HG02678 (cell line): ENCODE data around the gene KIAA0408.
"Not testable (repeated sequence)": the region's sequence is repeated elsewhere in the genome, so short reads cannot be mapped to it uniquely, and the experiment has no call there.

ENCODE experiments used
- ATAC-seq: cut with Tn5 transposase; IDR thresholded peaks from one replicate; pipeline ENCODE4 v1.9.1; 2021; ENCODE audit warnings: mild to moderate bottlenecking, moderate library complexity; ENCODE audit not compliant: unreplicated experiment

KIAA0408 gene

DNA sequence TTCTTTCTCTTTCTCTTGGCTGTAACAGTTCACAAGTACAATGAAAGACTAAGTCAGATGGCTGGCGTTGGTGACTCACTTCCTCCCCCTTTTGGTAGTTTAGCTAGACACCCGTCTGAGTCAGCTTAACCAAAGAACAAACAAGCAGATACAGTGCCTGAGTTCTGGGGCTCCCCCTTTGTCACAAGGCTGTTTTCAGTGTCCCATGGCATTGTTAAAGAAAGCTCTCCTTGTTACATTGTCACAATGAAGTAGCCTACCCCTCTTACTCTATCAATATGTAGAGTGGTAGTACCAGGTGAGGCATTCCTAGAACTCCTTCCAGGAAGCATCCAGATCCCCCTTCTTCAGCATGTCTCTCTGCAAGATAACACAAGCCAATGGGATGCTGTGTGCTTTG lies 38.6 kb downstream of the KIAA0408 start:
- ATAC-seq, result peak; percentile 100

GRCh38 chr6:127415096-127415495 lies 44.1 kb downstream of the KIAA0408 start:
- ATAC-seq, result no peak

DNA sequence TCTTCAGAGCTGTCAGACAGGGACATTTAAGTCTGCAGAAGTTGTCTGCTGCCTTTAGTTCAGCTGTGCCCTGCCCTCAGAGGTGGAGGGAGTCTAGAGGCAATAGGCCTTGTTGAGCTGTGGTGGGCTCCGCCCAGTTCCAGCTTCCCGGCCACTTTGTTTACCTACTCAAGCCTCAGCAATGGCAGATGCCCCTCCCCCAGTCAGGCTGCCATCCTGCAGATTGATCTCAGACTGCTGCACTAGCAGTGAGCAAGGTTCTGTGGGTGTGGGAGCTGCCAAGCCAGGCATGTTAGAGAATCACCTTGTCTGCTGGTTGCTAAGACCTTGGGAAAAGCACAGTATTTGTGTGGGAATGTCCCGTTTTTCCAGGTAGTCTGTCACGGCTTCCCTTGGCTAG lies 46.1 kb downstream of the KIAA0408 start:
- not testable (repeated sequence) for ATAC-seq

DNA sequence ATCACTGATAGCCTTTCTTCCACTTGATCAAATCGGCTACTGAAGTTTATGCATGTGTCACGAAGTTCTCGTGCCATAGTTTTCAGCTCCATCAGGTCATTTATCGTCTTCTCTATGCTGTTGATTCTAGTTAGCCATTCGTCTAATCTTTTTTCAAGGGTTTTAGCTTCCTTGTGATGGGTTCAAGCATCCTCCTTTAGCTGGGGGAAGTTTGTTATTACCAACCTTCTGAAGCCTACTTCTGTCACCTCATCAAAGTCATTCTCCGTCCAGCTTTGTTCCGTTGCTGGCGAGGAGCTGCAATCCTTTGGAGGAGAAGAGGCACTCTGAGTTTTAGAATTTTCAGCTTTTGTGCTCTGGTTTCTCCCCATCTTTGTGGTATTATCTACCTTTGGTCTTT lies 47.2 kb downstream of the KIAA0408 start:
- ATAC-seq, result not testable (repeated sequence)
